Right lobe of liver (tissue), 6 donors: ENCODE results near the gene RPS21. TPM values are rescaled to one million over a fixed set of nuclear protein-coding genes. Genes with fewer than 3 reads are reported as not detected.
"Not testable (repeated sequence)": the region's sequence is repeated elsewhere in the genome, so short reads cannot be mapped to it uniquely, and the experiment has no call there.

ENCODE experiments used
- ATAC-seq, 4 donors: fragments of 200-7000 bp; cut with Tn5 transposase; one replicate each; pipeline ENCODE4 v1.9.1; 2020; ENCODE audit warnings: mild to moderate bottlenecking in 4 of 4, moderate library complexity in 4 of 4
- DNase-seq, 3 donors: peaks; one replicate each; pipeline ENCODE4 v3.0.0-alpha.2; 2020
- H3K27ac ChIP-seq, 3 donors: fragments of 200-600 bp; one replicate each; pipeline ENCODE4 v1.8.0; 2022
- H3K27me3 ChIP-seq, 2 donors: fragments of 200-600 bp; one replicate each; pipeline ENCODE4 v1.8.0; 2022
- H3K36me3 ChIP-seq, 4 donors: fragments of 200-600 bp; sonication (generic) in 1 of 4; one replicate each; pipeline versions ENCODE4 v1.5.1 to v1.8.0; 2017 to 2022; ENCODE audit warnings: control low read depth in 1 of 4
- H3K4me1 ChIP-seq, 4 donors: fragments of 200-600 bp; sonication (generic) in 1 of 4; one replicate each; pipeline versions ENCODE4 v1.5.1 to v1.8.0; 2017 to 2022; ENCODE audit warnings: control low read depth in 1 of 4
- H3K4me3 ChIP-seq, 3 donors: fragments of 200-600 bp; one replicate each; pipeline ENCODE4 v1.8.0; 2022
- H3K9me3 ChIP-seq, 4 donors: fragments of 200-600 bp; sonication (generic) in 1 of 4; one replicate each; pipeline versions ENCODE4 v1.5.1 to v1.8.0; 2017 to 2022; ENCODE audit warnings: control low read depth in 1 of 4
- POLR2A ChIP-seq: fragments of 450-650 bp; IDR thresholded peaks from one replicate; pipeline ENCODE4 v1.6.1; 2017; ENCODE audit warnings: antibody characterized with exemption, mild to moderate bottlenecking
- WGBS: methylation state at CpG from one replicate; pipeline ENCODE4 v1.1.6; 2018; ENCODE audit warnings: low coverage, low lambda C conversion rate; ENCODE audit not compliant: insufficient coverage; ENCODE audit errors: missing lambda C conversion rate; 5-methylcytosine and 5-hydroxymethylcytosine counted together
- intact Hi-C, 2 donors: fragments of 100-400 bp; cut with DNase I; formaldehyde crosslinking; loops; one replicate each; pipeline versions ENCODE4 v1.11.2 to v1.14.1; 2022
- total RNA-seq, 6 experiments: library from RNA; depleted of rRNA in 2 of 6; stranded (reverse); fragments of >200 nt in 2 of 6; fragmentation: NEBNext Ultra II Directional in 3 of 6; extraction: Animal tissue kit (Norgen Biotek cat#: 25700) in 3 of 6; gene quantifications; one replicate each; pipeline versions ENCODE4 v1.1.0 to v1.2.4, GENCODE V29; 2016 to 2023
- TF ChIP-seq, protein P1 (sequence below), 4 donors: fragments of 200-600 bp in 3 of 4; fragments of 450-650 bp in 1 of 4; IDR thresholded peaks; one replicate each; pipeline versions ENCODE4 v1.5.1 to v1.8.0; 2016 to 2022; ENCODE audit warnings: antibody characterized with exemption in 4 of 4, mild to moderate bottlenecking in 2 of 4
- donor health status: DM: no; HTN: yes; CAD: no.
- donor health status: DM: no; HTN: no; CAD: no.
- donor health status: DM: no; HTN: no; CAD: no.
- donor health status: DM: no; HTN: yes; CAD: no.
- donor health status: DM: no; HTN: yes; CAD: no.

The RPS21 gene
- total RNA-seq, 6 experiments from 2014 or later, result 339 to 696 (median 413) TPM

DNA sequence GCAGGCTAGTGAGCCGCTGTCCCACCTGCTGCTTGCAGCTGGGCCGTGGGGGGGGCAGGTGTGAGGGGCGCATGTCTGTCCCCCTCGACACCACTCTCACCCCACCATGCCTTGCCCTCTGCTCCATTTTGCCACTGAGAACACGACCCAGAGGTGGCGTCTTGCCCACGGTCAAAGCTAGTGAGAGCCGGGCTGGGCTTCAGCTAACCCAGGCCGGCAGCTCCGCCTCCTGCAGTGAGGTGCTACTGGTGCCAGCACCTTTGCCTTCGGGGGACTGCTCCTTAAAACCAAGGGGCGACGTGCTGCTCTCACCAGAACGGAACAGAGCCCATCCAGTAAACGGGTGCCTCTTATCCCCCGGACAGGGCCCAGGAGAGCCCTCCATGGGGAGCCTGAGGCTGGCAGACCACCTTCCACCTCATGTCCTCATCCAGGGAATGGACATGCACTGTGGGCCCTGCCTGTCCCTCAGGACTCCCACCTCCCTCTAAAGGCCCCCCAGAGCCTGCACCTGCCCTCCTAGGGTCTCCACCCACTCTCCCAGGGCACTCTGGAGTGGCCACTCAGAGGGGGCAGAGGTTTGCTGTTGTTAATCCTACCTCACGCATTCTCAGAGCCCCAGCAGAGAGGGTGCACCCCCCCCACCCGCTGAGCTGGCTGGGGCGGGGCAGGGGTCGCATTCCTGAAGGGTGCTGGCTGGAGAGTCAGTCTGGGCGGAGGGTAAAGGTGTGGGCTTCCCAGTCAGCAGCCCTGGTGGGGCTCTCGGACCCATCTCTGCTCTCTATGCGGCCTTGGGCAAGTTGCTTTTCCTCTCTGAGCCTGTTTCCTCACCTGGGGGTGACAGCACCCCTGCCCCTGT lies 37.6 kb downstream of the RPS21 start:
- DNase-seq (no peak), ATAC-seq (no peak)
- no peak for TF ChIP-seq POLR2A
- TF ChIP-seq, protein P1, sequence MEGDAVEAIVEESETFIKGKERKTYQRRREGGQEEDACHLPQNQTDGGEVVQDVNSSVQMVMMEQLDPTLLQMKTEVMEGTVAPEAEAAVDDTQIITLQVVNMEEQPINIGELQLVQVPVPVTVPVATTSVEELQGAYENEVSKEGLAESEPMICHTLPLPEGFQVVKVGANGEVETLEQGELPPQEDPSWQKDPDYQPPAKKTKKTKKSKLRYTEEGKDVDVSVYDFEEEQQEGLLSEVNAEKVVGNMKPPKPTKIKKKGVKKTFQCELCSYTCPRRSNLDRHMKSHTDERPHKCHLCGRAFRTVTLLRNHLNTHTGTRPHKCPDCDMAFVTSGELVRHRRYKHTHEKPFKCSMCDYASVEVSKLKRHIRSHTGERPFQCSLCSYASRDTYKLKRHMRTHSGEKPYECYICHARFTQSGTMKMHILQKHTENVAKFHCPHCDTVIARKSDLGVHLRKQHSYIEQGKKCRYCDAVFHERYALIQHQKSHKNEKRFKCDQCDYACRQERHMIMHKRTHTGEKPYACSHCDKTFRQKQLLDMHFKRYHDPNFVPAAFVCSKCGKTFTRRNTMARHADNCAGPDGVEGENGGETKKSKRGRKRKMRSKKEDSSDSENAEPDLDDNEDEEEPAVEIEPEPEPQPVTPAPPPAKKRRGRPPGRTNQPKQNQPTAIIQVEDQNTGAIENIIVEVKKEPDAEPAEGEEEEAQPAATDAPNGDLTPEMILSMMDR (IDR thresholded peaks at IDR 0.05), result no peak
- intact Hi-C loops, result no loop called here
- Histone ChIP-seq H3K27ac (no peak overlapping the region), H3K4me3 (no peak overlapping the region), H3K4me1 (no peaks in the 10 kb centered on the region), H3K27me3 (no peaks in the 10 kb centered on the region), H3K36me3 (no peaks in the 10 kb centered on the region), H3K9me3 (no peaks in the 10 kb centered on the region)
- WGBS, result 29% methylated on average over 4 of the region's 23 CpGs

DNA sequence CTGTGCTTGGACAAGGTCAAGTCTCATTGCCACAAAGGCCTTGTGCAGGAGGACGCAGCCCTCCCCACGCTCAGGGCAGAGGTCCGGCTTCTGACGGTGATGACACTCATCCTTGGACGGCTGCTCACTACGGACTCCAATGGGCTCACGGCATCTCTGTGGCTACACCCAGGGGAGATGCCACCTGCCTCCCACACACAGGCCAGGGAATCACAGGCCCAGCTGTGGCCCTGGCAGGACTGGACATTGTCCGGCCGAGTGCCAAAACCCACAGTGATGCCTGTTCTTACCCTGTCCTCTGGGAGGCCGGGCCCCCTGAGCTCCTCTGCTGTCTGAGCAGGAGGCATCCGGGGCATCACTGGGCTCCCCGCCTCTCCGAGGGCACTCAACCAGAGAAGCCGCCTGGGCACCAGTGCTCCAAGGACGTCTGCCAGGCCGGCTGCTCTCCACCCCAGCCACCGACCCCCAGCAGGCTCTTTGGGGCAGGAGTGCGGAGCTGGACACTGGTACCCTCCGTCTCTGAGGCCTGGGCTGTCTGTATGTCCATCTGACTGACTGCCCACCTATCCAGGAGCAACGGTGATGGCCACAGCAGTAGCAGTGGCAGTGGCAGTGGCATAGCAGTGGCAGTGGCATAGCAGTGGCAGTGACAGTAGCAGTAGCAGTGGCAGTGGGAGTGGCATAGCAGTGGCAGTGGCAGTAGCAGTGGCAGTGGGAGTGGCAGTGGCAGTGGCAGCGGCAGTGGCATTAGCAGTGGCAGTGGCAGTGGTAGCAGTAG lies 38.6 kb downstream of the RPS21 start:
- no peak overlapping the region for H3K4me3 ChIP-seq
- ATAC-seq, result no peak
- no peaks in the 10 kb centered on the region for H3K36me3 ChIP-seq
- H3K27me3 ChIP-seq, result no peaks in the 10 kb centered on the region
- no peak for DNase-seq
- no peaks in the 10 kb centered on the region for H3K9me3 ChIP-seq
- no peak overlapping the region for H3K27ac ChIP-seq
- TF ChIP-seq POLR2A, result no peak
- TF ChIP-seq, protein P1 (IDR thresholded peaks at IDR 0.05), result no peak
- intact Hi-C loops, result no loop called here
- H3K4me1 ChIP-seq, result no peaks in the 10 kb centered on the region
- WGBS, result 67% methylated on average over 4 of the region's 21 CpGs

DNA sequence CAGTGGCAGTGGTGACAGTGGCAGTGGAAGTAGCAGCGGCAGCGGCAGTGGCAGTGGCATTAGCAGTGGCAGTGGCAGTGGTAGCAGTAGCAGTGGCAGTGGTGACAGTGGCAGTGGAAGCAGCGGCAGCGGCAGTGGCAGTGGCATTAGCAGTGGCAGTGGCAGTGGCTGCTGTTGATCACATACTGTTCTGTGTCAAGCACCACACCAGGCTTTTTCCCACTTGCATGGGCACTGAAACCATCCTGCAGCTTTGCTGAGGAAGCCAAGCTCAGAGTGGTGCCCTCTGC lies 39.1 kb downstream of the RPS21 start:
- intact Hi-C loops, H3K4me3 ChIP-seq, H3K36me3 ChIP-seq, H3K9me3 ChIP-seq, H3K27me3 ChIP-seq, H3K4me1 ChIP-seq, H3K27ac ChIP-seq, ATAC-seq, DNase-seq: not testable (repeated sequence)
- 100% methylated on average over 2 of the region's 4 CpGs for WGBS

DNA sequence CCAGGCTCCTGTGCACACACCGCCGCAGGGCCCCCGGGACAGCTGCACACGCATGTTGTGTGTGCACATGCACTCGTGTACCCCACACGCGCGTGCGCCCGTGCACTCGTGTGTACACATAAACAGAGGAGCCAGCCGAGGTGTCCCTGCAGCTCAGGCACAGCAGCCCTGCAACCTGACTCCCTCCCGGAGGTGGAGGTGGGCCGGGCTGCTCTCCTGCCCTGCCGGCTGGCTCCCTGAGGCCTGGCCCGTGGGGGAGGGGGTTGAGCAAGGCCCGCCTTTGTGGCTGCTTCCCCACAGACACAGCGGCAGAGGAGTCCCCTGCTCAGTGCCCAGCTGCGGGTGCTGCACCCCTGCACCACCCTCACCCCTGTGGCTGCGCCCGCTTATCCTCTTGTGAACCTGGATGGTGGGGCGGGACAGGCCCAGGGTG lies 39.8 kb downstream of the RPS21 start:
- H3K9me3 ChIP-seq, result no peaks in the 10 kb centered on the region
- H3K4me3 ChIP-seq, result no peak overlapping the region
- intact Hi-C loops, result no loop called here
- no peaks in the 10 kb centered on the region for H3K27me3 ChIP-seq
- DNase-seq, result no peak
- no peaks in the 10 kb centered on the region for H3K36me3 ChIP-seq
- H3K4me1 ChIP-seq, result no peaks in the 10 kb centered on the region
- H3K27ac ChIP-seq, result no peak overlapping the region
- TF ChIP-seq POLR2A, result no peak
- TF ChIP-seq, protein P1 (IDR thresholded peaks at IDR 0.05), result no peak
- WGBS, result 46% methylated on average over 5 of the region's 22 CpGs
- ATAC-seq, result no peak
